NCI-H146 (cell line): ENCODE results near the gene PPFIA4.

Source experiments
- DNase-seq: peaks from one replicate; lab custom pipeline; 2025; lab: John Stamatoyannopoulos, UW

PPFIA4 gene

DNA sequence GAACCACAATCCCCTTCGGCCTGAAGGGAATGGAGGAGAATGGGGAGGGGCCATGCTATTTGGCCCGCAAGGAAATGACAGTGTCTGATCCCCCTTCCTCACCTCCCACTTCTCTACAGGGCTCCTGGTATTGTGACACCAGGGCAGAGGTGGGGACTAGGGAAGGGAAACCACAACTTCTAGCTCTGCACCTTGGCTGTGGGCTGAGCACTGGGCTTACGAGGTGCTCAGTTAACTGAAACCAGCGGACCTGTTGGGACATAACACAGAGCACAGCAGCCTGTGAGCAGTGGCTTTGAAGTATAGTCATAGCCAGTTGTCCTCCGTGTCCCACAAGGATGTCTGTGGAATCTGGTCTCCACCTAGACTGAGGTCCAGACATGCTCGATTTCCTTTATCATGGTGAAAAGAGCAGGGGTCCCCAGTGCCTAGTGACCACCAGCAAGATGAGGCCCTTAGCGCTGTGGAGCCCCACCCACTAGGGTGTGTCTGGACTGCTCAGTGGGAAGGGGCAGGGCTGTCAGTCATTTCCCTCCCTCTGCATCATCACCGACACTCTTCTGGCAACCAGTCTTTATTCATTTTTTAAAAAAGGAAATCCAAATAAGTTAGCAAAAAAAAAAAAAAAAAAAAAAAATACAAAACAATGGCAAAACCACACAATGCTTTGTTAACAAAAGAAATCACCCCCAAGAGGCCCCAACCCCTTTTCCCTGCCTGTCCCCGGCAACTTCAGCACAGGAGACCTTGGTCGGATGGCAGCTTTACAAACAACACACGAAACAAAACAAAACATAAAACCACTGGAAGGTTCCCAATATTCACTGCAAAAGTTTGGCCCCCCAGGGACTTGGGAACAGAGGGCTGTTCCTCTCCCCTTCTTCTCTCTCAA lies 56.5 kb downstream of the PPFIA4 start:
- DNase-seq: no peak

DNA sequence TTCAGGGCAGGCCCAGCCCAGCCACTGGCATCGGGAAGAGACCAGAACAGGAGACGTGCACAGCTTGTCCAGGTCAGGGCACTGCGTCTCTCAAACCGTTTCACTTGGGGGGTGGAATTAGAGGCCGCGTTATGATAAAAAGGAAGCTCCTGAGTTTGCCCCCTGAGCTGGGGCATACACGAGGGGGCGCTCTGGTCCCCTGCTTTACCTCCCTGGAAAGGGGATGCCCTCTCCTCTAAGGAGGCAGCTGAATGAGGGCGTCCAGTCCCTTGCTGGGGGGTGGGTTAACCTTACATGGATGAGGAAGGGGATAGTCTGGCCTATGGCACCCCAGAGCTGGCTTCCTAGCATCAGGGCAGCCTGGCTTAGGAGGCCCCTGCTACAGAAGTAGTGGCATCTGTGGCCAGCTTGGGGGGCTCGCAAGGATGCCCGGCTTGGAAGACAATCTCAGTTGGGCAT lies 57.2 kb downstream of the PPFIA4 start:
- DNase-seq: no peak

GRCh38 chr1:203084588-203085527 lies 58.6 kb downstream of the PPFIA4 start:
- no peak for DNase-seq

DNA sequence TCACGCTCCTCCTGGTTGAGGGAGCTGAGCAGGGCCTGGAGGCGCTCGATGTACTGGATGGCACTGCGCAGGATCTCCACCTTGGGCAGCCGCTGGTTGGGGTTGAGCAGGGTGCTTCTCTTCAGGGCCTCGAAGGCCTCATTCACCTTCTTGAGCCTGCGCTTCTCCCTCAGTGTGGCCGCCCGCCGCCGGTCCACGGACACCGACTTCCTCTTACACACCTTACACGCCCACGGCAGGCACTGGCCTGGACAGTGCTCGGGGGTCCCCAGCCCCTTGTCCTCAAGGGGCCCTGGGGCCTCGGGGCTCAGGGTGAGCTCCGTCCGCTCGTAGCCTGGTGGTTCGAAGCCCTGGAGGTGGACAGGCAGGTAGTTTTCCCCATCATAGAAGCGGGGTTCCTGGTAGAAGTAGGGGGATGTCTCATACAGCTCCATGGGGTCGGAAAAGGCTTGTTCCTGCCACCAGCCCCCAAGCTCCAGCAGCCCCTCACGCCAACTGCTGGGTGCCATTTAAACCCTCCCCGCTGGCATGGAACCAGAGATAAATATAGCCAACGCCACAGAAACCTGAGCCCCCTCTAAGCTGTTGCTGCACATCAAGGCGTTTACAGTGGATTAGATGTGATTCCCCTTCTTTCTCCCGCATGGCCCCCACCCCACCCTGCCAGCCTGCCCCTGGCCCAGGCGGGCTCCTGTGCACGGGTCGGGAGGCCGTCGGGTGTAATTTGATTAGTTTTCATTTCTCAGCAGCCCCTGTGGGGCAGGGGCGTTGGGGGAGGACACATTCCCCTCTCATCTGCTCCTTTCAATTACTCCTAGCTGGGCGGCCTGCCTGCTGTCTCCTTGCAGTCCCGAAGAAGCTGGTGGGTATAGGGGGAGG lies 59.5 kb downstream of the PPFIA4 start, which contains the start of gene MYOG:
TSS of gene MYOG (minus strand) at position 485 of the 879 bp plus-strand sequence. CDS start at position 434, 51 bp downstream.
- no peak for DNase-seq

DNA sequence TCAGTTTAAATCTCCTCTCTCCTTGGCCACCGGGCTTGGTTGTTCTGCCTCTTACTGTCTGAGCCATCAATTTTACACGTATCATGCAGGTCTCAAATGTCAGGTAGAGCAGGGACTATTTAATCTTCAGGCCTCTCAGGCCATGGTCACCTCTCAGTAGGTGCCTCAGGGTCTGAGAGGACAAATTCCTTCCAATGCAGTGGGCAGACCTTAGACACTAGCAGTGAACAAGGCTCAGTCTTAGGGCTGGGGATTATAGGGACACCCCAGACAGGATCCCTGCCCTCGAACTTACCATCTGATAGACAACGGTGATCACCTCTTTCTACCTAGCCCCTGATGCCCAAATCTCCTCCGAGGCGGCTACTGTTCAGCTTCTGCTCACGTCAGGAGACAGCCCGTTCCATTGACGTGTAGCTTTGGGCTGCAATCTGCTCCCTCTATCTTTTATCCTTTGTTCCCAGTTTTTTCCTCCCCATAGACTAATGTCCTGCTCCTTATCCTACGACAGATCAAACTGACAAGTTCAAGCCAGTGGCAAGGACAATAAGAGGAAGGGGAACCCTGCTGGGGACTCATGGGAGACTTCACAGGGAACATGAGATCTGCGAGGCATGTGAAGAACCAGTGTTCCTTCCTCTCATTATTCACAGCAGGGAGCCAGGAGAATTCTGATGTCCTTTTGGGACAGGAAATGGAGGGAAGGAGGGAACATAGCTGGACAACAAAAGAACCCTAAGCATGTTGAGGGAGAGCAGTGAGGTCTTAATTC lies 60.9 kb downstream of the PPFIA4 start:
- DNase-seq: peak; percentile 42

DNA sequence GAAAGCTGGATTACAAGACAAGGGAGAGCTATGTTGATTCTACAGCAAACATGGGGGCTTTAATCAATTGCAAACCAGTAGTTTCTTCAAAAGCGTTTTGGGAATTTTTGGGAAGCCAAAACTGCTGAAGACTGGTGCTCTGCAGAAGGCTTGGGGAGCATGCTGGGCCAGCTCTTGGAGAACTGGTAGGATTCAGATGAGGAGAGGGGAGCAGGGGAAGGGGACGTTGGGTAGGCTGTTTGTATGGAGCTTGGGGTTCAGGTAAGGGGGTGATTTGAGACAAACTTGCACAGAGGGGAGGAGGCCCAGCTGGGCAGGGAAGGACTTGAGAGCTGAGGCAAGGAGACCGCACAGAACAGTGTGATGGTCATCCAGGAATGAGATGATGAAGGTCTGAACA lies 62.1 kb downstream of the PPFIA4 start:
- DNase-seq: no peak

DNA sequence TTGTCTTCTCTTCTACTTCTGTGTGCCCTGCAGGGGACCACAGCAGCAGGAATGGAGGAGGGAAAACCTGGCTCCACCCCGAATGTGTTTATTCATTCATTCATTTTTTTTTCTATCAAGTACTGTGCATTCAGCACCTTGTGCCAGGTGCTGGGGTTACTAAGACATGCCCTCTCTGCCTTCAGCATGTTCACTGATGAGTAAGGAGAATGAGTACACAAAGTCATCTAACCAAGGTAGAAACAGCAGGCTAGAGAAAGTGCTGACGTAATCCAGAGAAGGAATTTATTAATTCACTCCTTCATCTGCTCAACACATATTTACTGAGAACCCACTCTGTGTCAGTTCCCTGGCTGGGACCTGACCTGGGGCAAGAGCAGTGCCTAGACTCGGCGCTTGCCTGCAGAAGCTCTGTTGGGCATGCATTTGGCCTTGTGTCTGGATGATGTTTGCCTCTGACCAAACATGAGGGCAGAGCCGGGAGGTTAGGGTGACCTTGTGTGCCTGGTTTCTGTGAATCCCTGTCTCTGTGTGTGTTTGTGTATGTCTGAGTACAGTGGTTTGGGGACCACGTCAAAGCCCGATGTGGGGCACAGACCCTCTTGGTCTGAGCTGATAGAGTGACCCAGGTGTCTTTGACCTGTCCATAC lies 62.8 kb downstream of the PPFIA4 start:
- DNase-seq: no peak

GRCh38 chr1:203089651-203090045 lies 63.4 kb downstream of the PPFIA4 start:
- DNase-seq: no peak

GRCh38 chr1:203090421-203091198 lies 64.3 kb downstream of the PPFIA4 start:
- DNase-seq: no peak

- DNase-seq: no peak
Observed at GRCh38 chr1:203091199-203091477, 64.8 kb downstream of the PPFIA4 start.

- no peak for DNase-seq
Observed at GRCh38 chr1:203091761-203092330, 65.6 kb downstream of the PPFIA4 start.

GRCh38 chr1:203093754-203094410 lies 67.6 kb downstream of the PPFIA4 start:
- no peak for DNase-seq

DNA sequence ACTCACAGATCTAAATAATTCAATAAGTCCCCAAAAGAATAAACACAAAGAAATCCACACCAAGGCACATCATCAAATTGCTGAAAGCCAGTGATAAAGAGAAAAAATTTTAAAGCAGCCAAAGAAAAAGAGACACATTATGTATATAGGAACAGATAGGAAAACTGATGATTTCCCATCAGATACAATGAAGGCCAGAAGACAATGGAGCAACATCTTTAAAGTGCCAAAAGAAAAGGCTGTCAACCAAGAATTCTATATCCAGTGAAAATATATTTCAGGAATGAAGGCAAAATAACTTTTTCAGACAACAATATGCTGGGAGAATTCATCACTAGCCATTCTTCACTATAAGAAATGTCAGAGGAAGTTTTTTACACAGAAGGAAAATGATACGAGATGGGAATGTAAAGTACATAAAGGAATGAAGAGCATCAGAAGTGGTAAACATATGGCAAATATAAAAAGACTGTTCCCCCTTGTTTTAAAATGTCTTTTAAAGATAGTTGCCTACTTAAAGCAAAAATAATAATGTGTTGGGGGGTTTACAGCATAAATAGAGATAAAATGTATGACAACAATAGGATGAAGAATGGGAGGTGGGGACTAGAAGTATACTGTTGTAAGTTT lies 68.9 kb downstream of the PPFIA4 start:
- DNase-seq: no peak

DNA sequence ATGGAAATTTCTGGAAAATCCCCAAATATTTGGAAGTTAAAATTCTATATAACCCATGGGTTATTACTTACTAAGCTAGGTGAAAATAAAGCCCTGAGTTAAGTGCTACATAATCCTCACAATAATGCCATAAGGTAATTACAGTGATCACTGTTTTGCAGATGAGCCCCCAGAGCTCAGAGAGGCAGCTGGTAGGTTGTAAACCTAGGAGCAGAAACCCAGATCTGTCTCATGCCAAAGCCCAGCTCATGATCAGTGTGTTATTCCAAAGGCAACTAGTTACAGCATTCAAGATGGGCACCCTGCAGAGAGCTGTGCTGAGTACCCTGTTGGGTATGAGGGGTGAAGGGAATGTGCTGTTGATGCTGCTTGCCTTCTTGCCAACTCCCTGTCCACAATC lies 70.3 kb downstream of the PPFIA4 start:
- DNase-seq: no peak

DNA sequence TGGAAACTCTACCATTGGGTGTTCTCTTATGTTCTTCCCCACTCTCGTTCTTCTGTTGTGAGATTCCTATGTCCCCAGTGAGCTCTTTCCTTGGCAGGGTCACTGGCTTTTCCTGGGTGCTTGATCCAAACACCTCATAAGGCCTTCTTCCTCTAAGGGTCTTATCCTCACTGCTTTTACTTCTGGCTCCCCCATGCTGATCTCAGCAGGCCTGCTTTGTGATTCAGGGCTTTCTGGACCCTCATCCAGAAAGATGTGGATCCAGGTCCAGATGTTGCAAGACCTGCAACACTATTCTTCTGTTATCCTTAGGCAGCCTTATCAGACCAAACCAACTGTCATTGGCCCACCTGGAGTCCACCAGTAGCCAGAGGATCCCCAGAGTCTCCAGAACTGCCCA lies 70.7 kb downstream of the PPFIA4 start:
- no peak for DNase-seq

DNA sequence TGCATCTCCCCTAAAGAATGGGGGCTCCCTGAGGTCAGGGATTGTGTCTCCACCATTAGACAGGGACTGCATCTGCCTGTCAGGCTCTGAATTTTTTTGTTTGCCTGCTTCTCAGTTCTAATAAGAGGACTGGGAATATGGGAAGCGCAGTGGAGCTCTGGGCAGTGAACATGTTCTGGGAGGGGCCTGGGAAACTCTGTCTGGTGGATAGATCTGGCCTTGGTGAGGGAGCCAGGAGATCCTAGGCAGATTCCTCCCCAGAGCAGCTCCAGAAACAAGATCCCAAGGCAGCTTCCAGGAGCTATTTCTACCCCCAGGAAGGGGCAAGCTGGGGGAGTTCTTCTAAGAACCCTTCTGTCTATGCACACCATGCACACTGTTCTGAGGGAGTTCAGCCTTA lies 72.2 kb downstream of the PPFIA4 start:
- no peak for DNase-seq

DNA sequence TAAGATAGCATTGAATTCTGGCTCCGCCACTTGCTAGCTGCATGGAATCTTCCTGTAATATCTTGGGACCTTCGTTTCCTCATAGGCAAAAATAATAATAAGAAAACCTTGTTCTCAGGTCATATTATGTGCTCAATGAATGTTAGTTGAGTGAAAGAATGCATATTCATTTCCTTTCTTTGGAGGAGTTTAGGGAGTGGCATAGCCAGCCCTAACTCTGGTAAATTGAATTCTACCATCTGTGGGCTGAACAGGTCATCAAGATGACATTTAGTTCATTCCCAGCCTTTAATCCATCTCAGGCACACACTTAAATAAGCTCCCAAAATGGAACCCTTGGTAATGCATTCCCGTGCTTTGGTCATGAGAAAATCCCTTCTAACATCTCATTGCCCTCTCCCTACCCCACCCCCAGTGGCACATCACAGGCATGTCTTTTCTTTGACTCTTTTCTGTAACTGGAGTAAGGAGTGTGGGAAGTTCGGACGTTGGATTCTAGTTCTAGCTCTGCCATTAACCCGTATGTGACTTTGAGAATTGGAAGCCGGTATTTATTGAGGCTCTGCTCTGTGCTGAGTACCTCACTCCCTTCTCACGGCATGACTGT lies 72.7 kb downstream of the PPFIA4 start:
- no peak for DNase-seq
